T-cell (primary cell): ENCODE measurements around the gene KDM6A. TPM values are rescaled to one million over a fixed set of nuclear protein-coding genes. Genes with fewer than 3 reads are reported as not detected.
"Not testable (repeated sequence)": the region's sequence is repeated elsewhere in the genome, so short reads cannot be mapped to it uniquely, and the experiment has no call there.

ENCODE experiments used
- ATAC-seq, 4 experiments: fragments of 200-7000 bp in 3 of 4; fragments of 150-1000 bp in 1 of 4; cut with Tn5 transposase; replicated peaks in 1 of 4; 1 replicate in 3 of 4; 2 replicates in 1 of 4; pipeline ENCODE4 v1.10.0; 2021; ENCODE audit warnings: moderate library complexity in 3 of 4, mild to moderate bottlenecking in 2 of 4, moderate number of reproducible peaks in 1 of 4
- CTCF ChIA-PET, 2 donors: fragments of 300-600 bp; sonication (Branson Sonifier 250); formaldehyde crosslinking; loops; one replicate each; lab custom pipeline; 2022; ENCODE audit warnings: antibody characterized with exemption in 2 of 2; lab: Charles Lee
- POLR2A ChIA-PET, 2 donors: fragments of 300-600 bp; sonication (Branson Sonifier 250); formaldehyde crosslinking; loops; one replicate each; lab custom pipeline; 2022; ENCODE audit warnings: antibody characterized with exemption in 2 of 2; lab: Charles Lee
- DNase-seq, 35 experiments: peaks; one replicate each; pipeline versions ENCODE4 v3.0.0 to v3.0.0-alpha.2; 2013 to 2023
- H3K27ac ChIP-seq: one replicate; pipeline ENCODE4 v1.5.1; 2013; ENCODE audit warnings: low read length
- H3K27me3 ChIP-seq, 2 experiments: replicated peaks in 1 of 2; 1 replicate in 1 of 2; 2 replicates in 1 of 2; pipeline versions ENCODE4 v1.6.1 to v1.7.0; 2013; ENCODE audit warnings: low read length in 1 of 2, mixed read lengths in 1 of 2; ENCODE audit not compliant: control insufficient read depth in 2 of 2, insufficient read depth in 2 of 2; ENCODE audit errors: extremely low read depth in 1 of 2
- H3K36me3 ChIP-seq, 2 donors: 1 replicate in 1 of 2; 2 replicates in 1 of 2; pipeline versions ENCODE4 v1.6.1 to v1.7.0; 2013; ENCODE audit warnings: low read length in 1 of 2; ENCODE audit not compliant: control insufficient read depth in 2 of 2, insufficient read depth in 1 of 2; ENCODE audit errors: extremely low read depth in 1 of 2
- H3K4me1 ChIP-seq, 2 experiments: 1 replicate in 1 of 2; 2 replicates in 1 of 2; pipeline versions ENCODE4 v1.6.1 to v1.7.0; 2013; ENCODE audit warnings: low read length in 2 of 2, mixed read lengths in 1 of 2; ENCODE audit not compliant: insufficient read depth in 2 of 2, control insufficient read depth in 1 of 2; ENCODE audit errors: extremely low read depth in 1 of 2
- H3K4me3 ChIP-seq, 2 donors: 1 replicate in 1 of 2; 2 replicates in 1 of 2; pipeline versions ENCODE4 v1.5.1 to v1.7.0; 2013; ENCODE audit warnings: mild to moderate bottlenecking in 2 of 2, low read length in 1 of 2, moderate library complexity in 1 of 2; ENCODE audit not compliant: control insufficient read depth in 1 of 2; ENCODE audit errors: extremely low read depth in 1 of 2
- H3K9me3 ChIP-seq: 2 replicates; pipeline ENCODE4 v1.7.0; 2013
- H3K27ac Mint-ChIP-seq, 2 donors: one replicate each; pipeline ENCODE4 v1.8.0; 2020 to 2021; ENCODE audit warnings: mild to moderate bottlenecking in 2 of 2, mixed read lengths in 2 of 2
- H3K27me3 Mint-ChIP-seq, 2 donors: one replicate each; pipeline ENCODE4 v1.8.0; 2021 to 2022; ENCODE audit warnings: mixed read lengths in 2 of 2
- H3K36me3 Mint-ChIP-seq: one replicate; pipeline ENCODE4 v1.8.0; 2021; ENCODE audit warnings: mixed read lengths
- H3K4me1 Mint-ChIP-seq, 3 donors: one replicate each; pipeline ENCODE4 v1.8.0; 2020 to 2022; ENCODE audit warnings: mixed read lengths in 3 of 3, mild to moderate bottlenecking in 1 of 3
- H3K4me3 Mint-ChIP-seq, 3 donors: one replicate each; pipeline ENCODE4 v1.8.0; 2020 to 2022; ENCODE audit warnings: mild to moderate bottlenecking in 3 of 3, mixed read lengths in 3 of 3, moderate library complexity in 3 of 3
- H3K9me3 Mint-ChIP-seq, 3 donors: one replicate each; pipeline ENCODE4 v1.8.0; 2020 to 2022; ENCODE audit warnings: mixed read lengths in 3 of 3
- WGBS: methylation state at CpG from one replicate; pipeline ENCODE4 v1.1.5; 2013; ENCODE audit warnings: missing lambda C conversion rate; ENCODE audit not compliant: insufficient coverage; 5-methylcytosine and 5-hydroxymethylcytosine counted together
- total RNA-seq, 35 experiments: library from RNA in 6 of 35; stranded (reverse) in 6 of 35; fragments of 120-200 nt in 1 of 35; gene quantifications; one replicate each; pipeline versions ENCODE4 v1.2.1 to v1.2.4 and lab custom pipeline; 2013 to 2026

KDM6A gene
- total RNA-seq, 5 donors from 2014 or later (not counting 1 experiment from before 2014, with no cell fraction given) = 37.1 to 97.3 (median 55.7) TPM

DNA sequence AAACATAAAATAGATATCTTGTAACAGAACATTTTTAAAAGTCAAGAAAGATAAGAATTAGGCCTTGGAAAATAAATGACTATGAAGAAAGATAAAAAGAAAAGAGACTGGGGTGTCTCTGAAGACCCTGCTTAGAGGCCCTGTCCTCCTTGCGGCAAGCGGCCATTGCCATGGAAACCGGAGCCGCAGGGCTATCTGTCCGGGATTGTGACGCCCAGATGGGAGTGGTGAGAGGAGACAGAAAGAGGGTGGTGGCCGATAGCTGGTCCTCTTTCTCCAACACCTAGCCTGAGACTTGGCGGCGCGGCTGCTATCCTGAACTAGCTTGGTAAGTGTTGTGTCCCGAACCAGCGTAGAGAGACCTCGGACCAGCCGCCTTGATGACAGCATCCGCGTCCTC is 29.2 kb upstream of the KDM6A start, which contains the start of gene DUSP21:
Gene DUSP21 (plus strand): TSS at position 269 of the 400 bp plus-strand sequence. CDS start 112 bp downstream, at position 381.
- H3K27ac ChIP-seq = no peak within 1 kb of the TSS
- H3K4me3 ChIP-seq = no peak within 1 kb of the TSS
- ATAC-seq (no peak), DNase-seq (no peak)
- no peaks in the 10 kb centered on the region for H3K4me1 ChIP-seq
- H3K4me3 Mint-ChIP-seq = no peak within 1 kb of the TSS
- no peaks in the 10 kb centered on the region for H3K4me1 Mint-ChIP-seq
- H3K36me3 Mint-ChIP-seq = no peaks in the 10 kb centered on the region
- no peaks in the 10 kb centered on the region for H3K9me3 Mint-ChIP-seq
- no peaks in the 10 kb centered on the region for H3K9me3 ChIP-seq
- no peak within 1 kb of the TSS for H3K27ac Mint-ChIP-seq
- H3K27me3 Mint-ChIP-seq = peaks cover 0 to 3% of the 10 kb centered on the region in 2 donors
- CTCF ChIA-PET = no interaction called here
- H3K36me3 ChIP-seq = no peaks in the 10 kb centered on the region
- POLR2A ChIA-PET = no interaction called here
- 100% methylated on average over 4 of the region's 16 CpGs for WGBS
- no peaks in the 10 kb centered on the region for H3K27me3 ChIP-seq

DNA sequence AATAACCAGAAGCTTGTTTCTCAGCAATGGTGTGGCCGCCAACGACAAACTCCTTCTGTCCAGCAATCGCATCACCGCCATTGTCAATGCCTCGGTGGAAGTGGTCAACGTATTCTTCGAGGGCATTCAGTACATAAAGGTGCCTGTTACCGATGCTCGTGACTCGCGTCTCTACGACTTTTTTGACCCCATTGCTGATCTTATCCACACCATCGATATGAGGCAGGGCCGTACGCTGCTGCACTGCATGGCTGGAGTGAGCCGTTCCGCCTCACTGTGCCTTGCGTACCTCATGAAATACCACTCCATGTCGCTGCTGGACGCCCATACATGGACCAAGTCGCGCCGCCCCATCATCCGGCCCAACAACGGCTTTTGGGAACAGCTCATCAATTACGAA is 28.8 kb upstream of the KDM6A start:
- Mint-ChIP-seq H3K27ac (no peak overlapping the region), H3K9me3 (no peaks in the 10 kb centered on the region), H3K4me3 (no peak overlapping the region), H3K27me3 (peaks cover 0 to 3% of the 10 kb centered on the region in 2 donors), H3K4me1 (no peaks in the 10 kb centered on the region), H3K36me3 (no peaks in the 10 kb centered on the region)
- H3K4me1 ChIP-seq = no peaks in the 10 kb centered on the region
- no peaks in the 10 kb centered on the region for H3K36me3 ChIP-seq
- no peak overlapping the region for H3K27ac ChIP-seq
- POLR2A ChIA-PET = no interaction called here
- H3K27me3 ChIP-seq = no peaks in the 10 kb centered on the region
- WGBS = 95% methylated on average over 11 of the region's 26 CpGs
- no peak for ATAC-seq
- no peak overlapping the region for H3K4me3 ChIP-seq
- no peaks in the 10 kb centered on the region for H3K9me3 ChIP-seq
- DNase-seq = no peak
- CTCF ChIA-PET = no interaction called here

DNA sequence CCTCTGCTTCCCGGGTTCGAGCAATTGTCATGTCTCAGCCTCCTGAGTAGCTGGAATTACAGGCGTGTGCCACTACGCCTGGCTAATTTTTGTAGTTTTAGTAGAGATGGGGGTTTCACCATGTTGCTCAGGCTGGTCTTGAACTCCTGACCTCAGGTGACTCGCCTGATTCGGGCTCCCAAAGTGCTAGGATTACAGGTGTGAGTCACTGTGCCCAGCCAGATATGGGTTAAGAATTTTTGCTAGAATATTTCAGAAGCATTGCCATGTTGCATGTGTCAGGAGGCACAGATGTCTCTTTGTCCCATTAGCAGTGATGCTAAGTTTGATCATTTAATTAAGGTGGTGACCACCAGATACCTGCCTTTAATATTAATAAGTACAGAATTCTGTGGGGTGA is 22.1 kb upstream of the KDM6A start:
- H3K27ac Mint-ChIP-seq, POLR2A ChIA-PET, CTCF ChIA-PET, H3K9me3 Mint-ChIP-seq, H3K36me3 ChIP-seq, ATAC-seq, H3K4me3 Mint-ChIP-seq, H3K4me1 ChIP-seq, H3K27ac ChIP-seq, H3K9me3 ChIP-seq, DNase-seq, H3K36me3 Mint-ChIP-seq, H3K4me1 Mint-ChIP-seq, H3K4me3 ChIP-seq, H3K27me3 Mint-ChIP-seq, H3K27me3 ChIP-seq: not testable (repeated sequence)
- WGBS = 100% methylated on average over 2 of the region's 6 CpGs

DNA sequence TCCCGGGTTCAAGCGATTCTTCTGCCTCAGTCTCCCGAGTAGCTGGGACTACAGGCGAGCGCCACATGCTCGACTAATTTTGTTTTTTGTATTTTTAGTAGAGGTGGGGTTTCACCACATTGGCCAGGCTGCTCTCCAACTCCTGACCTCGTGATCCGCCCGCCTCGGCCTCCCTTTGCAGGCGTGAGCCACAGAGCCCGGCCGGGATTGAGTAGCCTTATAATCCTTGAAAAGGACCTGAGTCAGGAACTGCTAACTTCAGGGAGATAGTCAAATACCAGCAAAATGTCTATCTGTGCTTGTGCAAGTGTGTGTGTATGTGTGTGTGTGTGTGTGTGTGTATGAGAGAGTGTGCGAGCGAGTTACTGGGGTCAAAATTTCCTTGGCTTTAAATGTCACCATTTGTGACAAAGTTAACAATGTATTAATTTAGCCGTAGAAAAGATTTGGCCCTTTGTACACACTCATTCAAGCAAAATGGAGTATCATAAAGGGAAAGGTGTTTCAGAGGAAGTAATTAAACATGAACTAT is 1.8 kb upstream of the KDM6A start:
- peaks cover 19 to 34% (median 23%) of the 10 kb centered on the region in 3 donors for H3K4me1 Mint-ChIP-seq
- no peak overlapping the region for H3K27ac ChIP-seq
- DNase-seq (no peak), ATAC-seq (no peak)
- no peaks in the 10 kb centered on the region for H3K36me3 ChIP-seq
- 97% methylated on average over 5 of the region's 16 CpGs for WGBS
- no peaks in the 10 kb centered on the region for H3K27me3 ChIP-seq
- no peaks in the 10 kb centered on the region for H3K9me3 ChIP-seq
- CTCF ChIA-PET = interaction anchor here in 1 of 2 donors (1.0 kb wide), 1 partner anchor 199 kb away, joined by 4 read pairs; no protein-coding TSS in a partner anchor
- H3K27me3 Mint-ChIP-seq = no peaks in the 10 kb centered on the region
- peak overlapping the region; percentile 11 to 66 for H3K27ac Mint-ChIP-seq
- H3K4me3 ChIP-seq = no peak overlapping the region
- no peaks in the 10 kb centered on the region for H3K9me3 Mint-ChIP-seq
- H3K4me3 Mint-ChIP-seq = peak overlapping the region; percentile 56 to 98 (median 96)
- POLR2A ChIA-PET = interaction anchor here in 1 of 2 donors (0.5 to 0.6 kb wide), 2 partner anchors 888 to 1634 kb away, joined by 3 to 5 read pairs; no protein-coding TSS in a partner anchor
- peaks cover 4 to 20% of the 10 kb centered on the region in 2 experiments for H3K4me1 ChIP-seq
- no peaks in the 10 kb centered on the region for H3K36me3 Mint-ChIP-seq

DNA sequence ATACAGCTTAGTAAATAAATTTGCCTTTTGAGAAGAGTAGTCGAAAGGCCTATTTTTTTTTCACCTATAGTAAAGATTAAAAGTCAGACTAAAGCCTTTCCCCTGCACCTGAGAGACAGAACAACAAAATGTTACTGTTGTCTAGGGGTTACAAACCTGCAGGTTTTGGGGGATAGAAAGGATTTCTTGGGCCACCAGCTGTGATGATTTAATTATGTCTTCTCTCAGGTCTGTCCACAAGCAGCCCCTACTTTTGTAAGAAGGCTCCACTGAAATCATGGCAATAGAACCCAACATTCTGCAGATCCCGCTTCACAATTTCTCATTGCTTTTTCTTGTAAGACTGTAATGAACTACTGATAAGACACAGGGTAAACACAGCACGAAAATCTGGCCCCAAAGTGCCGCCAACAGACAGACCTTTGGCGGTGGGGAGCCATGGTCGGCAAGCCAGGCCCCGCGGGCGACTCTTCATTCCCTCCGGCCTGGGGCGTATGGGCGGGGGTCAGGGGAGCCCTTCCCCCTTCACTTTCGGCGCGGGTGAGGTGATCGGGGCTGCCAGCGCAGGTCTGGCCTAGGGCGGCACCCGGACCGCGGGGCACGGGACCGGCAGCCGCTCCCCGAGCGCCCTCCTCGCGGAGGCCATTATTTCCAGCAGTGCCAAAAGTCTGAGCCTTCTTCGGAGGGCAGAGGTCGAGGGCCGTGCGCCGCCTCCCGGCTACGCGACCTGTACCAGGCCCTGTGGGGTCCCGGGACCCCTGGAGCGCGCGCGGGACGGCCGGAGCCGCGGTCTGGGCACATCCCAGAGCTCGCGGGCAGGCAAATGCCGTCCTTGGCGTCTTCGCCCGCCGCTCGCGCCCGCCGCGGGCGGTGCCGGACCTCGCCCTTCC is 812 bp upstream of the KDM6A start:
- ATAC-seq (peak; percentile 20 to 35 (median 28)), DNase-seq (peak in 27 of 35 experiments; percentile 2 to 55 (median 18))
- Mint-ChIP-seq H3K36me3 (no peaks in the 10 kb centered on the region), H3K9me3 (no peaks in the 10 kb centered on the region), H3K4me1 (peaks cover 26 to 44% (median 31%) of the 10 kb centered on the region in 3 donors), H3K27me3 (no peaks in the 10 kb centered on the region), H3K4me3 (peak overlapping the region; percentile 94 to 98 (median 96)), H3K27ac (peak overlapping the region; percentile 82 to 96)
- Histone ChIP-seq H3K36me3 (no peaks in the 10 kb centered on the region), H3K27me3 (no peaks in the 10 kb centered on the region), H3K4me1 (peaks cover 4 to 26% of the 10 kb centered on the region in 2 experiments), H3K27ac (peak overlapping the region; percentile 71), H3K4me3 (peak overlapping the region; percentile 53 to 57), H3K9me3 (no peaks in the 10 kb centered on the region)
- CTCF ChIA-PET = interaction anchor here in 1 of 2 donors (0.5 to 1.0 kb wide), 6 partner anchors 23 to 478 kb away, joined by 3 to 6 read pairs (median 4); no protein-coding TSS in a partner anchor
- WGBS = 0% methylated on average over 10 of the region's 60 CpGs
- POLR2A ChIA-PET = interaction anchor here (0.5 to 1.0 kb wide), 12 partner anchors 16 to 1633 kb away, joined by 3 to 27 read pairs (median 5); no protein-coding TSS in a partner anchor
